A549 (cell line): ENCODE results near the gene ADAMTS4. TPM values are rescaled to one million over a fixed set of nuclear protein-coding genes. Genes with fewer than 3 reads are reported as not detected.

ENCODE experiments used
- ATAC-seq, 2 experiments: fragments of 200-7000 bp in 1 of 2; fragments of >200 bp in 1 of 2; cut with Nextera tagmentation in 1 of 2; cut with Tn5 transposase in 1 of 2; 3 replicates each; pipeline versions ENCODE4 v1.8.0 to v1.9.1; 2018 to 2020; ENCODE audit warnings: mild to moderate bottlenecking in 1 of 2, moderate library complexity in 1 of 2
- CTCF ChIA-PET: fragments of 300-600 bp; sonication (Branson Sonifier 250); formaldehyde crosslinking; extraction: SDS; loops from one replicate; lab custom pipeline; 2021; ENCODE audit warnings: antibody characterized with exemption, inconsistent platforms; lab: Yijun Ruan, JAX
- POLR2A ChIA-PET: fragments of 350-600 bp; formaldehyde crosslinking; extraction: SDS; loops from one replicate; lab custom pipeline; 2021; ENCODE audit warnings: antibody characterized with exemption, inconsistent platforms; lab: Yijun Ruan, JAX
- DNase-seq, 2 experiments: peaks; one replicate each; pipeline versions ENCODE4 v3.0.0 to v3.0.0-alpha.2; 2011 to 2016; ENCODE audit warnings: low read depth in 1 of 2, low spot score in 1 of 2
- FAIRE-seq: peaks from 2 replicates; lab custom pipeline; 2011; peaks lifted over from hg19 to GRCh38; lab: Jason Lieb, UNC
- H3K27ac ChIP-seq, 2 experiments: fragments of >200 bp; sonication (Bioruptor Twin); formaldehyde crosslinking; 3 replicates each; pipeline ENCODE4 v1.5.1; 2016 to 2017
- H3K4me1 ChIP-seq: fragments of >200 bp; sonication (Bioruptor Twin); formaldehyde crosslinking; 3 replicates; pipeline ENCODE4 v1.6.1; 2016
- H3K4me2 ChIP-seq: fragments of >200 bp; sonication (Bioruptor Twin); formaldehyde crosslinking; 3 replicates; pipeline ENCODE4 v1.6.1; 2016
- H3K4me3 ChIP-seq: fragments of >200 bp; sonication (Bioruptor Twin); formaldehyde crosslinking; 3 replicates; pipeline ENCODE4 v1.5.1; 2016
- H3K9me3 ChIP-seq: fragments of >200 bp; sonication (Bioruptor Twin); formaldehyde crosslinking; 3 replicates; pipeline ENCODE4 v1.6.1; 2016
- BHLHE40 ChIP-seq: IDR thresholded peaks from 2 replicates; pipeline ENCODE4 v1.6.1; 2012; ENCODE audit warnings: low read depth, low read length, inconsistent platforms
- CBX2 ChIP-seq: fragments of 200-600 bp; sonication (generic); IDR thresholded peaks from 2 replicates; pipeline ENCODE4 v1.6.1; 2016; ENCODE audit warnings: low read depth, mild to moderate bottlenecking, borderline replicate concordance
- CHD2 ChIP-seq: fragments of 150-350 bp; IDR thresholded peaks from 2 replicates; pipeline ENCODE4 v1.6.1; 2014; ENCODE audit warnings: low read length; ENCODE audit not compliant: partially characterized antibody
- CHD4 ChIP-seq: fragments of 200-600 bp; sonication (generic); IDR thresholded peaks from 2 replicates; pipeline ENCODE4 v1.6.1; 2016; ENCODE audit warnings: antibody characterized with exemption, mild to moderate bottlenecking, borderline replicate concordance
- ESRRA ChIP-seq: fragments of 150-350 bp; IDR thresholded peaks from 2 replicates; pipeline ENCODE4 v1.6.1; 2014; ENCODE audit warnings: mild to moderate bottlenecking, low read length, borderline replicate concordance
- FOSB ChIP-seq: fragments of 250-450 bp; sonication (Bioruptor Pico); IDR thresholded peaks from 2 replicates; pipeline ENCODE4 v1.5.0; 2020; ENCODE audit warnings: mild to moderate bottlenecking, moderate library complexity
- GATA3 ChIP-seq: IDR thresholded peaks from 2 replicates; pipeline ENCODE4 v1.6.1; 2012; ENCODE audit warnings: borderline replicate concordance
- HDAC2 ChIP-seq: fragments of 200-600 bp; sonication (generic); IDR thresholded peaks from 2 replicates; pipeline ENCODE4 v1.6.1; 2016
- HOXA7 ChIP-seq: fragments of 250-450 bp; sonication (Bioruptor Pico); IDR thresholded peaks from 2 replicates; pipeline ENCODE4 v1.5.0; 2020; ENCODE audit warnings: mild to moderate bottlenecking, moderate library complexity
- HOXB13 ChIP-seq: fragments of 250-450 bp; sonication (Bioruptor Pico); IDR thresholded peaks from 2 replicates; pipeline ENCODE4 v1.5.0; 2020; ENCODE audit warnings: low read depth, mild to moderate bottlenecking, moderate library complexity
- JUNB ChIP-seq: fragments of >200 bp; sonication (Bioruptor Twin); formaldehyde crosslinking; IDR thresholded peaks from 2 replicates; pipeline ENCODE4 v1.6.1; 2016
- KDM5A ChIP-seq: fragments of 200-600 bp; sonication (generic); IDR thresholded peaks from 2 replicates; pipeline ENCODE4 v1.6.1; 2016; ENCODE audit warnings: antibody characterized with exemption, mild to moderate bottlenecking
- MAZ ChIP-seq: fragments of 150-350 bp; IDR thresholded peaks from 2 replicates; pipeline ENCODE4 v1.6.1; 2014; ENCODE audit warnings: antibody characterized with exemption, low read depth, low read length, borderline replicate concordance
- MYC ChIP-seq: IDR thresholded peaks from 2 replicates; pipeline ENCODE4 v1.6.1; 2012; ENCODE audit warnings: mild to moderate bottlenecking, inconsistent platforms, low read length, improper control_type of control experiment, borderline replicate concordance
- NFE2L2 ChIP-seq: fragments of 150-350 bp; conservative IDR thresholded peaks from 2 replicates; pipeline ENCODE4 v1.6.1; 2014; ENCODE audit warnings: low read length
- NR3C1 ChIP-seq: fragments of >200 bp; sonication (Bioruptor Twin); formaldehyde crosslinking; IDR thresholded peaks from 3 replicates; pipeline ENCODE4 v1.6.1; 2017
- PBX3 ChIP-seq: IDR thresholded peaks from 2 replicates; pipeline ENCODE4 v1.6.1; 2012
- PHF8 ChIP-seq: fragments of 200-600 bp; sonication (generic); IDR thresholded peaks from 2 replicates; pipeline ENCODE4 v1.6.1; 2016; ENCODE audit warnings: low read depth, mild to moderate bottlenecking, antibody characterized with exemption, moderate library complexity, borderline replicate concordance
- POLR2A ChIP-seq: IDR thresholded peaks from 2 replicates; pipeline ENCODE4 v1.6.1; 2012; ENCODE audit warnings: mild to moderate bottlenecking, low read length
- RAD21 ChIP-seq, 2 experiments: fragments of >200 bp in 1 of 2; sonication (Bioruptor Twin) in 1 of 2; formaldehyde crosslinking in 1 of 2; IDR thresholded peaks in 1 of 2; conservative IDR thresholded peaks in 1 of 2; 2 replicates in 1 of 2; 3 replicates in 1 of 2; pipeline ENCODE4 v1.6.1; 2012 to 2018; ENCODE audit warnings: inconsistent platforms in 1 of 2
- RFX5 ChIP-seq: fragments of 450-650 bp; IDR thresholded peaks from 2 replicates; pipeline ENCODE4 v1.7.1; 2014; ENCODE audit warnings: antibody characterized with exemption, mild to moderate bottlenecking, moderate library complexity
- SMC3 ChIP-seq: fragments of >200 bp; sonication (Bioruptor Twin); formaldehyde crosslinking; IDR thresholded peaks from 3 replicates; pipeline ENCODE4 v1.6.1; 2018; ENCODE audit warnings: inconsistent platforms
- SREBF2 ChIP-seq: fragments of 450-650 bp; IDR thresholded peaks from 2 replicates; pipeline ENCODE4 v1.6.1; 2014; ENCODE audit warnings: mild to moderate bottlenecking, moderate library complexity
- TFCP2L1 ChIP-seq: fragments of 250-450 bp; sonication (Bioruptor Pico); IDR thresholded peaks from 2 replicates; pipeline ENCODE4 v1.5.0; 2021; ENCODE audit warnings: mild to moderate bottlenecking
- ZC3H11A ChIP-seq: fragments of 450-650 bp; IDR thresholded peaks from 2 replicates; pipeline ENCODE4 v1.6.1; 2014; ENCODE audit warnings: antibody characterized with exemption, mild to moderate bottlenecking
- ZFP36 ChIP-seq: fragments of 450-650 bp; IDR thresholded peaks from 2 replicates; pipeline ENCODE4 v1.6.1; 2014; ENCODE audit warnings: borderline replicate concordance; ENCODE audit not compliant: partially characterized antibody
- ZNF302 ChIP-seq: fragments of 250-450 bp; sonication (Bioruptor Pico); IDR thresholded peaks from 2 replicates; pipeline ENCODE4 v1.9.0; 2021; ENCODE audit warnings: inconsistent platforms, mild to moderate bottlenecking, moderate library complexity
- WGBS: methylation state at CpG from one replicate; pipeline ENCODE4 v1.1.6; 2017; ENCODE audit errors: missing lambda C conversion rate; 5-methylcytosine and 5-hydroxymethylcytosine counted together
- polyA plus RNA-seq, 4 experiments: library from polyadenylated mRNA; depleted of rRNA in 3 of 4; stranded (reverse); fragments of >200 nt; fragmentation: RNase III in 1 of 4; extraction: RNeasy Plus Mini Kit Qiagen cat#74134 plus additional on column Dnase treatment in 1 of 4; gene quantifications; 2 replicates in 3 of 4; 3 replicates in 1 of 4; pipeline ENCODE4 v1.2.3, GENCODE V29; 2011 to 2017
- TF ChIP-seq, protein P1 (sequence below): fragments of 450-650 bp; IDR thresholded peaks from 2 replicates; pipeline ENCODE4 v1.6.1; 2014; ENCODE audit warnings: antibody characterized with exemption
- TF ChIP-seq, protein P2 (sequence below): fragments of >200 bp; sonication (Bioruptor Twin); formaldehyde crosslinking; IDR thresholded peaks from 3 replicates; pipeline ENCODE4 v1.5.1; 2016
- TF ChIP-seq, protein P3 (sequence below): fragments of 150-350 bp; IDR thresholded peaks from 2 replicates; pipeline ENCODE4 v1.6.1; 2014; ENCODE audit warnings: low read depth, mild to moderate bottlenecking, low read length

ADAMTS4 gene
- polyA plus RNA-seq, 2 of the 4 experiments (the other 2 are of a cell fraction), result not detected

GRCh38 chr1:161162806-161163205 is 36.0 kb downstream of the ADAMTS4 start:
- 97% methylated on average over 10 of the region's 10 CpGs for WGBS
- FAIRE-seq (no peak), ATAC-seq (no peak)
- POLR2A ChIA-PET, result no interaction called here
- TF ChIP-seq BHLHE40 (no peak), HOXA7 (no peak), CHD2 (no peak), ZFP36 (no peak), FOSB (CRISPR knock-in tag) (no peak), SMC3 (no peak), MYC (no peak), CHD4 (no peak), PHF8 (no peak), CBX2 (no peak), NR3C1 (no peak), NFE2L2 (no peak), GATA3 (no peak)
- TF ChIP-seq, protein P1, sequence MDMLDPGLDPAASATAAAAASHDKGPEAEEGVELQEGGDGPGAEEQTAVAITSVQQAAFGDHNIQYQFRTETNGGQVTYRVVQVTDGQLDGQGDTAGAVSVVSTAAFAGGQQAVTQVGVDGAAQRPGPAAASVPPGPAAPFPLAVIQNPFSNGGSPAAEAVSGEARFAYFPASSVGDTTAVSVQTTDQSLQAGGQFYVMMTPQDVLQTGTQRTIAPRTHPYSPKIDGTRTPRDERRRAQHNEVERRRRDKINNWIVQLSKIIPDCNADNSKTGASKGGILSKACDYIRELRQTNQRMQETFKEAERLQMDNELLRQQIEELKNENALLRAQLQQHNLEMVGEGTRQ, result no peak
- TF ChIP-seq, protein P2, sequence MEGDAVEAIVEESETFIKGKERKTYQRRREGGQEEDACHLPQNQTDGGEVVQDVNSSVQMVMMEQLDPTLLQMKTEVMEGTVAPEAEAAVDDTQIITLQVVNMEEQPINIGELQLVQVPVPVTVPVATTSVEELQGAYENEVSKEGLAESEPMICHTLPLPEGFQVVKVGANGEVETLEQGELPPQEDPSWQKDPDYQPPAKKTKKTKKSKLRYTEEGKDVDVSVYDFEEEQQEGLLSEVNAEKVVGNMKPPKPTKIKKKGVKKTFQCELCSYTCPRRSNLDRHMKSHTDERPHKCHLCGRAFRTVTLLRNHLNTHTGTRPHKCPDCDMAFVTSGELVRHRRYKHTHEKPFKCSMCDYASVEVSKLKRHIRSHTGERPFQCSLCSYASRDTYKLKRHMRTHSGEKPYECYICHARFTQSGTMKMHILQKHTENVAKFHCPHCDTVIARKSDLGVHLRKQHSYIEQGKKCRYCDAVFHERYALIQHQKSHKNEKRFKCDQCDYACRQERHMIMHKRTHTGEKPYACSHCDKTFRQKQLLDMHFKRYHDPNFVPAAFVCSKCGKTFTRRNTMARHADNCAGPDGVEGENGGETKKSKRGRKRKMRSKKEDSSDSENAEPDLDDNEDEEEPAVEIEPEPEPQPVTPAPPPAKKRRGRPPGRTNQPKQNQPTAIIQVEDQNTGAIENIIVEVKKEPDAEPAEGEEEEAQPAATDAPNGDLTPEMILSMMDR, result no peak
- TF ChIP-seq, all 56 proteins: peak for 0
- Histone ChIP-seq H3K4me3 (no peak overlapping the region), H3K4me1 (peaks cover 26% of the 10 kb centered on the region), H3K27ac (no peak overlapping the region), H3K4me2 (no peak overlapping the region), H3K9me3 (no peaks in the 10 kb centered on the region)
- DNase-seq, result no peak
- CTCF ChIA-PET, result no interaction called here

DNA sequence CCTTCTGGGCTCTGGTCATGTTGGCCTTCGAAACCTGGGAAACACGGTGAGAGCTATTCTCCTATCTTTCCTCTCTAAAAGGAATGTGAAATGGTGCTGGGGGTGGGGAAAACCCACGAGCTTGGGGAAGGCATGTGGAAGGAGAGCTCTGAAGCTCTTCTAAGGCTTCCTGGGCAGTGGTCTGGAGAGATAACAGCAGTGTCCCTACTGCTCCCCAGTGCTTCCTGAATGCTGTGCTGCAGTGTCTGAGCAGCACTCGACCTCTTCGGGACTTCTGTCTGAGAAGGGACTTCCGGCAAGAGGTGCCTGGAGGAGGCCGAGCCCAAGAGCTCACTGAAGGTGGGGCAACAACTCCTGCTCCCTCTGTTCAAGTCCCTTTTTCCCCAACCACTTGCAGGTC is 36.8 kb downstream of the ADAMTS4 start:
- FAIRE-seq, result no peak

GRCh38 chr1:161161652-161162051 is 37.2 kb downstream of the ADAMTS4 start:
- no peaks in the 10 kb centered on the region for H3K9me3 ChIP-seq
- 84% methylated on average over 4 of the region's 5 CpGs for WGBS
- ATAC-seq (no peak), DNase-seq (no peak), FAIRE-seq (no peak)
- no peak for TF ChIP-seq RFX5
- TF ChIP-seq ZC3H11A, result no peak
- no peak for TF ChIP-seq ZFP36
- no peak for TF ChIP-seq POLR2A
- TF ChIP-seq GATA3, result no peak
- no peak for TF ChIP-seq NFE2L2
- no peak for TF ChIP-seq CHD2
- TF ChIP-seq JUNB, result no peak
- TF ChIP-seq, protein P3, sequence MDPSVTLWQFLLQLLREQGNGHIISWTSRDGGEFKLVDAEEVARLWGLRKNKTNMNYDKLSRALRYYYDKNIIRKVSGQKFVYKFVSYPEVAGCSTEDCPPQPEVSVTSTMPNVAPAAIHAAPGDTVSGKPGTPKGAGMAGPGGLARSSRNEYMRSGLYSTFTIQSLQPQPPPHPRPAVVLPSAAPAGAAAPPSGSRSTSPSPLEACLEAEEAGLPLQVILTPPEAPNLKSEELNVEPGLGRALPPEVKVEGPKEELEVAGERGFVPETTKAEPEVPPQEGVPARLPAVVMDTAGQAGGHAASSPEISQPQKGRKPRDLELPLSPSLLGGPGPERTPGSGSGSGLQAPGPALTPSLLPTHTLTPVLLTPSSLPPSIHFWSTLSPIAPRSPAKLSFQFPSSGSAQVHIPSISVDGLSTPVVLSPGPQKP, result no peak
- no peak for TF ChIP-seq PBX3
- no peak for TF ChIP-seq HOXB13 (CRISPR knock-in tag)
- no peak for TF ChIP-seq HDAC2
- TF ChIP-seq ESRRA, result no peak
- TF ChIP-seq ZNF302, result no peak
- no peak for TF ChIP-seq MAZ
- TF ChIP-seq KDM5A, result no peak
- TF ChIP-seq SREBF2, result no peak
- POLR2A ChIA-PET, result no interaction called here
- CTCF ChIA-PET, result interaction anchor here (0.7 to 0.9 kb wide), 2 partner anchors 16 to 20 kb away, joined by 3 read pairs; no protein-coding TSS in a partner anchor
- no peak overlapping the region for H3K27ac ChIP-seq
- no peak overlapping the region for H3K4me3 ChIP-seq
- no peak overlapping the region for H3K4me2 ChIP-seq
- peaks cover 18% of the 10 kb centered on the region for H3K4me1 ChIP-seq

More for the DNA sequence above, 36.8 kb downstream of the ADAMTS4 start:
- 78% methylated on average over 7 of the region's 7 CpGs for WGBS
- TF ChIP-seq TFCP2L1 (CRISPR knock-in tag) (no peak), RAD21 (conservative IDR thresholded peaks at IDR 0.05 in 1 of 2, IDR thresholded peaks at IDR 0.05 in 1 of 2) (no peak)
- H3K4me1 ChIP-seq, result peaks cover 19% of the 10 kb centered on the region
- ChIA-PET CTCF (interaction anchor here (0.7 to 0.9 kb wide), 2 partner anchors 16 to 21 kb away, joined by 3 read pairs; no protein-coding TSS in a partner anchor), POLR2A (no interaction called here)
- DNase-seq, result no peak
- no peak overlapping the region for H3K27ac ChIP-seq
- no peaks in the 10 kb centered on the region for H3K9me3 ChIP-seq
- no peak overlapping the region for H3K4me2 ChIP-seq
- no peak overlapping the region for H3K4me3 ChIP-seq
- ATAC-seq, result no peak
